Renal cortex interstitium (tissue), 3 donors: ENCODE results near the gene FCN2. TPM values are rescaled to one million over a fixed set of nuclear protein-coding genes. Genes with fewer than 3 reads are reported as not detected.

ENCODE experiments used
- polyA plus RNA-seq, 3 donors: library from polyadenylated mRNA; unstranded; fragments of 120-200 nt; gene quantifications; one replicate each; pipeline ENCODE4 v1.2.1, GENCODE V29; 2013; ENCODE audit not compliant: insufficient read length in 3 of 3

The FCN2 gene
- polyA plus RNA-seq, 3 donors: 0.41 to 0.93 (median 0.52) TPM

Other genes with a start within 250 kb of the FCN2 start
- gene COL5A1, start 239.0 kb upstream of the FCN2 start, polyA plus RNA-seq: 100 to 1,000 TPM in 2 of 3 donors, 10 to 100 TPM in 1; 81.2 to 128 (median 113) TPM
- gene FCN1, start 37.1 kb downstream of the FCN2 start, polyA plus RNA-seq: 1 to 10 TPM; 2.5 to 3.7 (median 3.4) TPM
- gene OLFM1, start 206.9 kb downstream of the FCN2 start, polyA plus RNA-seq: 1 to 10 TPM; 2.5 to 5.8 (median 4.4) TPM